Panc1 (cell line): ENCODE measurements around the gene CNTF.

Experiments used
- CTCF ChIP-seq: fragments of 450-650 bp; IDR thresholded peaks from 2 replicates; pipeline ENCODE4 v1.5.1; 2017; ENCODE audit warnings: mild to moderate bottlenecking
- POLR2AphosphoS5 ChIP-seq: IDR thresholded peaks from 2 replicates; pipeline ENCODE4 v1.6.1; 2012; ENCODE audit warnings: mild to moderate bottlenecking, low read depth, low read length, moderate library complexity
- REST ChIP-seq, 2 experiments: IDR thresholded peaks; 2 replicates each; pipeline ENCODE4 v1.6.1; 2011 to 2012; ENCODE audit warnings: low read depth in 2 of 2, control low read depth in 1 of 2, low read length in 1 of 2, mild to moderate bottlenecking in 1 of 2, moderate library complexity in 1 of 2; ENCODE audit not compliant: insufficient read depth in 1 of 2
- TCF7L2 ChIP-seq: IDR thresholded peaks from 2 replicates; pipeline ENCODE4 v1.6.1; 2011; ENCODE audit warnings: mild to moderate bottlenecking, low read depth, low read length, inconsistent platforms

- no peak for TF ChIP-seq CTCF
- no peak for TF ChIP-seq POLR2AphosphoS5
- no peak for TF ChIP-seq TCF7L2
- TF ChIP-seq REST (IDR thresholded peaks at IDR 0.05; ENCODE audit: insufficient read depth in 1 of 2, low read depth in 2 of 2, low read length in 1 of 2) = no peak
Observed at GRCh38 chr11:58600510-58600909, 22.0 kb upstream of the CNTF start.
